Measurements from ENCODE around the gene DYRK1A.
"Not testable (repeated sequence)": the region's sequence is repeated elsewhere in the genome, so short reads cannot be mapped to it uniquely, and the experiment has no call there.

Gene DYRK1A

DNA sequence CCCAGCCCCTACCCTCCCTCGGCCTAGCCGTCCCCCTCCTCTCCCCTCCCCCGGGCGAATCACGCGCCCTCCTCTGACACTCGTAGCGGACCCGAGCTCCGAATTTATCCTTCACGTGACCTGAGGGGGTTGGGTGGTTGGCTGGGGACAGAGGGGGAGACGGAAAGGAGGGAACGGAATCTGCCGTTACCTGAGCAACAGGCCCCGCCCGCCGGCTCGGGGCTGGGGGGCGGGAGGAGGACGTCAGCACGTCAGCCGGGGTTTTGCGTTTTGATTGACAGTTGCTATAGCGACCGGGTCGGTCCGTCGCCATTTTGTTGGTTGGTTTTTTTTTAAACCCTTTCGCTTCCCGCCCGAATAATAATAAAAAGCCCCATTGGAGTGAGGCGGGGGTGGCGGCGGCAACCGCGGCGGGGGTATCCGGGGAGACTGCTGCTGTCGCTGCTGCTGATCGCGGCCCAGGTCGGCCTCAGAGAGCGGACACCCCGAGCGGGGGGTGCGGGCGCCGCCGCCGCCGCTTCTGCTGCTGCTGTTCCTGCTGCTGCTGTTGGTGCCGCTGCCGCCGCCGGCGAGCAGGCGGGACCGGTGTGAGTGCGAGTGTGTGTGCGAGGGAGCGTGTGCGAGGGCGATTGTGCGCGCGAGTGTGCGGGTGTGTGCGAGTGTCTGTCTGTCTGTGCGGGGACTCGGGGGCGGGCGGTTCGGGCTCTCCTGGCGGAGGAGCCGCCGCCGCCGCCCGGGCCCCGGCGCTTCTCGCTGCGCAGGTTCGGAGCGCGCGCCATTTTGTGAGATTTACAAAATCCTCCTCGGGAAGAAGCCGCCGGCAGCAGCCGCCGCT lies at the start of gene DYRK1A:
Gene DYRK1A, plus strand, starts transcription at position 292 of the 835 bp plus-strand sequence. CDS start 53,602 bp downstream, outside the sequence.
- peak; percentile 96 for DNase-seq (ENCODE audit: low read depth)

DNA sequence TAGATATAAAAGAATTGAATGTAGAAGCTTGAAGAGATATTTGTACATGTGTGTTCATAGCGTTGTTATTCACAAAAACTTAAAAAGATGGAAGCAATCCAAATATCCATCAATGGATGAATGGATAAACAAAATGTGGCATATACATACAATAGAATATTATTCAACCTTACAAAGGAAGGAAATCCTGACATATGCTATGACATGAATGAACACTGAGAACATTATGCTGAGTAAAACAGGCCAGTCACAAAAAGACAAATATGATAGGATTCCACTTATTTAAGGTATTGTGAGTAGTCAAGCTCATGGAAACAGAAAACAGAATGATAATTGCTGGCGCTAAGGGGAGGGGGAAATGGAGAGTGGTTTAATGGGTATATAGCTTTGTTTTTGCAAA lies 47.0 kb upstream of the DYRK1A start:
- DNase-seq (ENCODE audit: low read depth), result no peak

DNA sequence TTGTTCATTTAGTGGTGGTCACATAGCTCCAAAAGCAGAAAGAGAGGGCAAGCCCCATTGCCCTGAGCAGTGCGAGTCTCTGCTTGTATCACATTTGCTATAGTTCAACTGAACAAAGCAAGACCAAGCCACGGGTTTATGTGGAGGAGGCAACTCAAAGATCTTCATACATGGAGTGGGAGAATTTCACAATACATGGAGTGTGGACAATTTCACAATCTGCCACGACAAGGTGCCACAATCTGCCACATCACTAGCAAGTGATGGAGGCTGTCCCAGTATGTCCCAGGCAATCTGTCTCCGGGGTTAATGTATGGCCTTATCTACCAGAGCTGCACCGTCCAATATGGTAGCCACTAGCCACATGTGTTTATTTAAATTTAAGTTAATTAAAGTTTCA lies 44.5 kb upstream of the DYRK1A start:
- no peak for DNase-seq (ENCODE audit: low read depth)

DNA sequence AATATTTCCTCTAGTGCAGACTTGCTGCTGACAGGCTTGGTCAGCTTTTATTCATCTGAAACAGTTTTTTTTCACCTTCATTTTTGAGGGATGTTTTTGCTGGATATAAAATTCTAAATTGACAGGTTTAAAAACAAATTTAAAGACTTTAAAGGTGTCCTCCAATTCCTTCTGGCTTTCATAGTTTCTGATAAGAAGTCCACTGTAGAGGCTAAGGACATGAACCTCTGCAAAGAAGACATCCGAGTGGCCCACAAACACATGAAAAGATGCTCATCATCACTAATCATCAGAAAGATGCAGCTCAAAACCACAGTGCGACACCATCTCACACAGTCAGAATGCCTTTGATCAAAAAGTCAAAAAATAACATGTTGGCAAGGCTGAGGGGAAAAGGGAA lies 42.0 kb upstream of the DYRK1A start:
- DNase-seq (ENCODE audit: low read depth), result no peak

DNA sequence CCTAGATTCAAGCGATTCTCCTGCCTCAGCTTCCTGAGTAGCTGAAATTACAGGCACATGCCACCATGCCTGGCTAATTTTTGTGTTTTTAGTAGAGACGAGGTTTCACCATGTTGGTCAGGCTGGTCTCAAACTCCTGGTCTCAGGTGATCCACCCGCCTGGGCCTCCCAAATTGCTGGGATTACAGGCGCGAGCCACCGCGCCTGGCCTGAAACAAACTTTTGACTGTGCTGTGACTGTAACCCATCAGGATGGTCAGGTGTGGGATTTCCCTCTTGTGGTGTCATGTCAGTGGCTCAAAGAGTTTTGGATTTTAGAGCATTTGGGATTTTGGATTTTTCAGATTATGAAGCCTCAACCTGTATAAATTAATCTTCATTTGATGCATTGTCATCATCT lies 38.4 kb upstream of the DYRK1A start:
- DNase-seq (ENCODE audit: low read depth), result not testable (repeated sequence)

DNA sequence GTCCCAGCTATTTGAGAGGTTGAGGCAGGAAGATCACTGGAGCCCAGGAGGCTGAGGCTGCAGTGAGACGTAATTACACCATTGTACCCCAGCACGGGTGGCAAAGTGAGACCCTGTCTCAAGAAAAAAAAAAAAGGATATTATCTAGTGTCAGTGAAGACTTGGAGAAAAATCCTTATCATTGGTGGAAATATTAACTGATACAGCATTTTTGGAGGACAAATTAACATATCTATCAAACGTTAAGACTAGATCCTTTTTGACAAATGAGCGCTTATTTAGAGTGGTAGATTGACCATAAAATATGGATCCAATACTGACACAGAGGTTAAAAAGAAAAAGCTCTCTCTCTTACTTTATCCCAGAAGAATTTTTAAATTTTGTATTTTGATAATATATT lies 35.2 kb upstream of the DYRK1A start:
- no peak for DNase-seq (ENCODE audit: low read depth)

DNA sequence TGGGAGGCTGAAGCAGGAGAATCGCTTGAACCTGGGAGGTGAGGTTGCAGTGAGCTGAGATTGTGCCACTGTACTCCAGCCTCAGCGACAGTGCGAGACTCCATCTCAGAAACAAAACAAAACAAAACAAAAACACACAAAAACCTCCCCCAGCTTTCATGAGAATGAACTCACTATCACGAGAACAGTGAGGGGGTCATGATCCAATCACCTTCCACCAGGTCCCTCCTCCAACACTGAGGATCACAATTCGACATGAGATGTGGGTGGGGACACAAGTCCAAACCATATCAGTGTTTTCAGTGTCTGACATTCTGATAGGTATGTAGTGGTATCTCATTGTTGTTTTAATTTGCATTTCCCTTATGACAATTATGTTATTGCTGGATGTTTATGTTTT lies 31.5 kb upstream of the DYRK1A start:
- no peak for DNase-seq (ENCODE audit: low read depth)

DNA sequence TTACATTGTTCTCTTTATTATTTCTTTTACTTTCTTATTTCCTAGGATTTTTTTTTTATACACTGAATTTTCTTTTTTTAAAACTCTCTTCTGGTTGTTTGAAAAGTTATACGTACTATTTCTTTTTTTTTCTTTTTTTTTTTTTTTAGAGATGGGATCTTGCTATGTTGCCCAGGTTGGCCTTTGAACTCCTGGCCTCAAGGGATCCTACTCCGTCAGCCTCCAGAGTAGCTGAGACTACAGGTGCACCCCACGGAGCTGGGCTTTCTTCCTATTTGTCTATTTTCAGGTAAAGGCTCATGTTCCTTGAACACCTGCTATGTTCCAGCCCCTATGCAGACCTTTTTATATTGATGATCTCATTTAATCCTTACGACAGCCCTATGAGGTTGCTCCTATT lies 29.4 kb upstream of the DYRK1A start:
- no peak for DNase-seq (ENCODE audit: low read depth)

DNA sequence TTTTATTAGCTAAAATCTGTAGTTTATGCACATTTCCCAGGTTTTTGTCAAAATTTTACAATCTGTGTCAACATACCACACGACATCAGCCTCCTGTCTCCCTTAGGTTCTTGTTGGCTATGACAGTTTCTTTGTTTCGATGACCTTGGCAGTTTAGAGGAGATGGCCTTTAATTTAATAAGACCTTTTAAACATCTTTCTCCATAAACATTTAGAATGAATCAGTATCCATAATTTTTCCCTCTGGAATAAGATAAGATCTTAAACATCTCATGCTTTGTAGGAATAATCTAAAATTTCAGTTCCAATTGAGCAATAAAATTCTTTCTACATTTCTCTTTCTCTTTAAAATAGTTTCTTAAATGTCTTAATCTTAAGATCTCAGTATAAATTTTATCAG lies 28.7 kb upstream of the DYRK1A start:
- DNase-seq (ENCODE audit: low read depth), result no peak

DNA sequence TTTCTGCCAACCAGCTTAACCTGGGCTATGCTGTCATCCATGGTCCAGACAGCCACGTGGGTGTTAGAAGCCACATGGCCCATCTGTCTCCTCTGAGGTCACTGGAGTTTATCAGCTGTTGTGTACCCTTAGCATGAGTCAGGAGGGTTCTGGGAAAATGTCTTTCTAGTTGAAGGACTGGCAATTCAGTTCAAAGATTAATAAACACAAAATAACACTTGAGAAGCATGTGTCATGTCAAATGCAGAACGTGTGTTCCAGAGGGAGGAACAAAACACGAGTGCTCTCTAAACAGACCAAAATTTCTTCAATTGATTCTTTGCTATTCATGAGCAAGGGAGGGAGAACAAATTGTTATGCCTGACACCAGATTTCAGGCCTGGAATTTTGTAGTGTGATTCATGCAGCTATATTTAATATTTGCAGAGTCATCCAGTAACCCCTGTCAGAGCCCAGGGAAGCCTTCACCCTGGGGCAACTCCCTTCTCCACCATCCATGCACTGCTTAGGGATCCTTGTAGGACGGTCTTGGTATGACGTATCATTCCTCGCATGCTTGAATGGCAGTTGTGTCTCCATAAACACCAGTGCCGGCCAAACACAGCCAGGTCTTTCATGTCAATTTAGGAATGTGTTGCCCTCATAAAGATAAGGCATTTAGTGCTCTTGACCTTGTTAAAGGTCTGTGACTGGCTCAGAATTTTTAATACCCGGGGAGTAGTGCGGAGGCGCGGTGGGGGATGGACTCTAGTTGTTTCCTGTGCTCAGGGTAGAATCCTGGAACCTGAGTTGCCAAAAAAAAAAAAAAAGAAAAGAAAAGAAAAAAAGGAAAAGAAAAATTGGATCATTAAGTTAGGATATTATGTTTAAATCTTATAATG lies 27.7 kb upstream of the DYRK1A start:
- no peak for DNase-seq (ENCODE audit: low read depth)

DNA sequence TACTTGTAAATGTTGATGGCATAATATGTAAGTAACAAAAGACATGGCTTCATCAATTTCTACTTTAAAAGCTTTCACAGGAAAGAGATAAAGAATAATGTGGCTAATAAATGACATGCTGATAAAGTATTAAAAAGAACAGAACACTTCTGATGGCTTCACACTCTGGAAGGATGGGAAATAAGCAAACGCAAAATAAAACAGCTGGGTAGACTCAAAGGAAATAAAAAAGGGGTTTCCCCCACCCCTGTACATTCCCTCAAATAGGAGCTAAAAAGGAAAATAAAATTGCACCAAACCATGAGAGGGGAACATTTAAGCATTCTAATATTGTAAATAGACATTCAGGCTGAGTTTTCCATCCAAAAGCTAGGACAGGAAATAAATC lies 27.0 kb upstream of the DYRK1A start:
- DNase-seq (ENCODE audit: low read depth), result no peak

DNA sequence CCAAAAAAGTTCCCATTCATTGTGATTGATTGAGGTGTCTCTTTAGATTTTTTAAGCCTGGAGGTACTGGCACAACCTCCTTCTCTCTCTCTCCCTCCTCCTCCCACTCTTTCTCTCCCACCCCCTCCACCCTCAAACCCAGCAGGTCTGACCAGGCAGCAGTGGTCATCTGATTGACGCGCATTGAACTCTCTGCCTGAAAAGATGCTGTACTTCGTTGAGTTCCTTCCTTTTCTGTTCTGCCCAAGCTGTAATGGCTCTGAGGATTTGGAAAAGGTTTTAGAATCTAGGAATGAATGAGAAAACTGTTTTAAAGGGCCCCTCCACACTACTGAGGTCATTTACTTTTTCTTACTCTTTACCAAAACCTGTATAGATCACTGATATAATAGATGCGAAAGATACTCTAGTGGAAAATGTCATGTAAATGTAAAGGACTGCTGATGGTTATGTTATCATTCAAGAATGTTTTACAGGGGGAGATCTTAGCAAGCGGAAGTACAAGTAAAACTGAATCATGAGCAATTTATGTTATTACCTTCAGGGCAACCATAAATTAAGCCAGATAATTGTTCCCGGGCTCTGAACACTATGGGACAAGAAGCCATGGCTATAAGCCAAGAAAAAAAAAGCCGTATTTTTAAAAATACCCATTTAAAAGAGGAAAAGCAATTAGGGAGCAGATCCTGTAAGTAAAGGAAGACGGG lies 25.2 kb upstream of the DYRK1A start:
- no peak for DNase-seq (ENCODE audit: low read depth)

DNA sequence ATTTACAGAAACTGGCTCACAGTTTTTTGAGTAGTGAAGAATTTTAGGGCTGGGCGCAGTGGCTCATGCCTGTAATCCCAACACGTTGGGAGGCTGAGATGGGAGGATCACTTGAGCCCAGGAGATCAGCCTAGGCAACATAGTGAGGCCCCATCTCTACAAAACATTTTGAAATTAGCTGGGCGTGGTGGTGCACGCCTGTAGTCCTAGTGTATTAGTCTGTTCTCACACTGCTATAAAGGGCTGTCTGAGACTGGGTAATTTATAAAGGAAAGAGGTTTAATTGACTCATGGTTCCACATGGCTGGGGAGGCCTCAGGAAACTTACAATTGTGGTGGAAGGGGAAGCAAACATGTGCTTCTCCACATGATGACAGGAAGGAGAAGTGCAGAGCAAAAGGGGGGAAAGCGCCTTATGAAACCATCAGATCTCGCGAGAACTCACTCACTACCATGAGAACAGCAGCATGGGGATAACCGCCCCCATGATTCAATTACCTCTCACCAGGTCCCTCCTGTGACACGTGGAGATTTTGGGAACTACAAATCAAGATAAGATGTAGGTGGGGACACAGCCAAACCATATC lies 24.4 kb upstream of the DYRK1A start:
- DNase-seq (ENCODE audit: low read depth), result no peak

DNA sequence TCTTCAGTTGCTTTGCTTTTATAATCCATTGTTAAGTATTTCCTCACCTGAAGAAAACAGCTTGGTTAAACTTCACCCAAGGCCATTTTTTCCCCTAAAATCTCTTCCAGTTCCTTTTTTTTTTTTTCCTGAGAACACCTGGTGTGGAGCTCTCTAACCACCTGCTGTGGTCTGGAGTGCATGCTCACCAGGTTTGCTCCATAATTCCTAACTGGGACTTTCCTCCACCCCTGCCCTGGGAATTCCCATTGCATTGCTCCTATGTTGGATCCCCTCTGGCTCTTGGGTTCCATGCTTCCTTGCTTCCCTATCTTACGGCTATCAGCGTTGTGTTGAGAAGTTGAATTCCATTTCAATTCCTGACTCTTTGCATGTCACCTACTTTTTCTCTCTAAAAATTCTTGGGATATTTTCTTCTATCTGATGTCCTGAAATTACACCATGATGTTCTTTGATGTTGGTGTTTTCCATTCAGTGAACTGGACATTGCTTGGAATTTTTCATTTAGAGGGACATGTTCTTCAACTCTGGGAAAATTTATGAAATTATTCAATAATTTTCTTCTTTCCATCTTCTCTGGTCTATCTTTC lies 19.6 kb upstream of the DYRK1A start:
- DNase-seq (ENCODE audit: low read depth), result no peak

DNA sequence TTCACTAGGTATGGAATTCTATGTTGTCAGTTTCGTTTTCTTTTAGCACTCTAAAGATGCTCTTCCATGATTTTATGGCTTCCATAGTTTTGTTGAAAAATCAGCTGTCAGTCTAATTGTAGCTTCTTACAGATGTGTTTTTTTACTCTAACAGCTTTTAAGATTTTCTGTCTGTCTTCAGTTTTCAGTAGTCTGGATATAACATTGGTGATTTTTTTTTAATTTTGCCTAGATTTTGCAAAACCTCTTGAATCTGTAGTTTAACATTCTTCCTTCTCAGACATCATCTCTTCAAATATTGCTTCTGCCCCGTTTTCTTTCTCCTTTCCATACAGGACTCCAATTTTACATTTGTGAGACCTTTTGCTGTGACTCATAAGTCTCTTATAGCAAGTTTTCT lies 17.9 kb upstream of the DYRK1A start:
- no peak for DNase-seq (ENCODE audit: low read depth)

DNA sequence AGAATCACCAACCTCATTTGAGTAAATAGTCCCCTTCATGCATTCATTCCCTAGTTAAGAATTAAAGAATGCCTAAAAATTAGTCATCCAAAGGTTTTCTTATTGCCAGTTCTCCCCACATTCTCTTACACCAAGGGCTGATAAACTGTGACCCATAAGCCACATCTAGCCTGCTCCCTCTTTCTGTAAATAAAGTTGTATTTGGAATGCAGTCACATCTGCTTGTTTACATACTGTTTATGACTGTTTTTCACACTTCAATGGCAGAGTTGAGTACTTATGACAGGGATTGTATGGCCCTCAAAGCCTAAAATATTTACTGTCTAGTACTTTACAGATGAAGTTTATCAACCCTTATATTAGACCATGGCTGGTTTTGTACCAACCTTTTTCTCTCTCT lies 16.1 kb upstream of the DYRK1A start:
- no peak for DNase-seq (ENCODE audit: low read depth)

DNA sequence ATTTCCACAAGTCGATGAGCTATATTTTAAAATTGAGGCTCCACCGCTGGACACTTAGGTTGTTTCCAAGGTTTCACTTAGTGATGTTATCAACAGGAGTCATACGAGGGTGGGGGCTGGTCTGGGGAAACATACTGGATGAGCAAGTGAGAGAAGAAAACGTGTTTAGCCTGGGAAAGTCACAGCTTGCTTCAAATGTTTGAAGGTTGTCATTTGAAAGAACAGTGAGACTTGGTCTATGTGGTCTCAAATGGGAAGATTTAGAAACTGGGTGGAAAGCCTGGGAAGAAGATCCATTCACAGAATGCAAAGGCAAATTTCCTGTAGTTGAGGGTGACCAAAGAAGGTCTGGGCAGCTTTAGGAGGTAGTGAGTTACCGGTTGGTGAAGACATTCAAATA lies 9.9 kb upstream of the DYRK1A start:
- no peak for DNase-seq (ENCODE audit: low read depth)

DNA sequence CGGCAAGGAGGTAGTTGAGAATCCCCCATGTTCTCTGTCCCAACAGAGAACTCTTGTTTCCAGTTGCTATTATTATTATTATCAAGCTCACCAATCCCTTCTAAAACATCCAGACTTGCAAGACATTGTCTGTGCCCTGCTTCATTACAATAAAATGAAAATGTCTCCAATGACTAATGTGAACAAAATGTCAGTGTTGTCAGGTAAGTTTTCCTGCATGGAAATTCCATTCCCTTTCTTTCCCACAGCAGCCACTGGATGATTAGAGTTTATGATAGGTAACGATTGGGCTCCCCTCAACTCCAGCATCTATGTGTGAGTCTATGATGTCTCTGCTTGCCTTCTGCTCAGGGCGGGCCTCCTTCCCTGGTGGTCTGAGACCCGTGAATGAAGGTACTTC lies 8.9 kb upstream of the DYRK1A start:
- DNase-seq (ENCODE audit: low read depth), result no peak

DNA sequence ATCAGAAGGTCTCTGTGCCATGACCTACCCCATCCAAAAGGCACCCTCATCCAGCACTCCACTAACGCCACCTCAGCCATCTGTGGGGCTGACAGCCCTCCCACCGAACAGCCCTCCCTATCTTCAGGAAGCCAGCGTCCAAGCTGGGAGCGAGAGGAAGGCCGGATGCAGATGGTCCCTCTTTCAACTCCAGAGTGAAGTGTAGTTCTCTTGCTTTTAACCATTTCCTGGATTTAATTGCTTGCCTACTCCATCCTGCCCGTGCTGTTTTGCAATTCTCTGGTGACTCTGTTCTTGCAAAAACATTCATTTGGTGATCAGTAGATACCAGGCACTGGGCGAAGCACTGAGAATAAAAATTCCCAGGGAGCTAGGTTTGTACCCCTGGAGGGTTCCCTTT lies 8.2 kb upstream of the DYRK1A start:
- no peak for DNase-seq (ENCODE audit: low read depth)

DNA sequence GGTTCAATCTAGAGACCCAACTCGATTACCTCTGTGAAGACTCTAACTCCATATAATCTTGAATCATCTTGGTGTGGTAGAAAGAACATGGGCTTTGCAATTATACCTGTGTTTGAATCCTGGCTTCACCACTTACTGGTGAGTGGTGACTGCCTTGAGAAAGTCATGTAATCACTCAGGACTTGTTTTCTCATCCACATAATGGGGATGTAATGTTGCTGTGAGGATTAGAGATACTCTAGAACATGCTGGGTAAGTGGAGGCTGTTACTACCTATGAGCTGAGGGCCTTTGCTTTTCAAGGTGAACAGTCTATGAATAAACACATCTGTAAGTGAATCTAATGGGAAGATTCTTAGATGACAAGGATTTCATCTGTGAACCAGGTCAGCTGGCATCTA lies 2.6 kb upstream of the DYRK1A start:
- no peak for DNase-seq (ENCODE audit: low read depth)

DNA sequence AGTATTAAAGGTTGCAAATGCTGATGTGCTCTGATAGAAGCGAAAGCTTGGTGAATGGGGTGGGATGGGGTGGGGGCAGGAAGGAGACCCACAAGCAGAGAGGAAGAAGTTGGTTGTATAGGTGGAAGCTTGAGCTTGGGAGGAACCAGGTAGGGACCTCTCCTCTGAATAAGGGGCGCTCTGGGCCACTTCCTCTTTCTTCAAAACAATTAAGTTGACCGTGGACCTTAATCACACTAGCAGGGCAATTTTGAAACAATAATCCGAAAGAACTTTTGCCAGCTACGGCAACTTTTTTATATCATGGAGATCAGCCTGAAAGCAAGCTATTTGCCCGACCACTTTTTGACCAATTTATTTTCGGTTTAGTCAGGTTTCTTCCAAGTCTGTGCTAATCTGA lies 1.9 kb upstream of the DYRK1A start:
- no peak for DNase-seq (ENCODE audit: low read depth)

Measured in stimulated activated CD8-positive, alpha-beta memory T cell treated with anti-CD3 and anti-CD28 coated beads, Interleukin-15, amount 100 ng/mL, for 1 hour (primary cell).